Stimulated activated CD8-positive, alpha-beta memory T cell treated with anti-CD3 and anti-CD28 coated beads, Interleukin-15, amount 100 ng/mL, for 48 hours (primary cell): ENCODE measurements around the gene PSMD9.
"Not testable (repeated sequence)": the region's sequence is repeated elsewhere in the genome, so short reads cannot be mapped to it uniquely, and the experiment has no call there.

Experiments
- DNase-seq, 2 donors: peaks; one replicate each; pipeline ENCODE4 v3.0.0-alpha.2; 2020; ENCODE audit warnings: low read depth in 2 of 2

Gene PSMD9, protein sequence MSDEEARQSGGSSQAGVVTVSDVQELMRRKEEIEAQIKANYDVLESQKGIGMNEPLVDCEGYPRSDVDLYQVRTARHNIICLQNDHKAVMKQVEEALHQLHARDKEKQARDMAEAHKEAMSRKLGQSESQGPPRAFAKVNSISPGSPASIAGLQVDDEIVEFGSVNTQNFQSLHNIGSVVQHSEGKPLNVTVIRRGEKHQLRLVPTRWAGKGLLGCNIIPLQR

DNA sequence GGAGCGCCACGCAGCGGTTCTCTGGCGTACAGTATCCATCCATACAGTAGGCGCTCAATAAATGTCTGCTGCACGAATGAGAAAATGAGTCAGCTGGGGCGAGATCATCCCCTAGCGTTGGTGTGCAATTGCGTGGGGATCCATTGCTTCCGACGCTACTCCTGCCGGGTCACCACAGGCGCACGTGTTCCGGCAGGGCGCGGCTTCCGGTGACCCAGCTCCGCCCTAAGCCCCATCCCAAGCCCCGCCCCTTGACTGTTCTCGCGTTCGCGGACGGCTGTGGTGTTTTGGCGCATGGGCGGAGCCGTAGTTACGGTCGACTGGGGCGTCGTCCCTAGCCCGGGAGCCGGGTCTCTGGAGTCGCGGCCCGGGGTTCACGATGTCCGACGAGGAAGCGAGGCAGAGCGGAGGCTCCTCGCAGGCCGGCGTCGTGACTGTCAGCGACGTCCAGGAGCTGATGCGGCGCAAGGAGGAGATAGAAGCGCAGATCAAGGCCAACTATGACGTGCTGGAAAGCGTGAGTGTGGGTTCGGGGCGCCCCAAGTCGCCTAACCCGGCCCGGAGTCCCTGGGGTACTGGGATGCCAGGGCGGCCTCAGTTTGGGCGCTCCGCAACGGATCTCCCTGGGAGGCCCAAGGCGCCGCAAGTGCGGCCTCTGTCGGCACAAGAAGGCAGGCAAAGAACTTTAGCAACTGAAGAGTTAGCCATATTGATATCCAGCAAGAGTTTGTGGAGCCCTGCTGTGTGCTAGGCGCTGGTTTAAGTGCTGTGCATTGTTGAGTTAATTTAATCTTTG is at the start of gene PSMD9:
TSS of gene PSMD9 (plus strand) at position 313 of the 796 bp plus-strand sequence. CDS start at position 380, 67 bp downstream.
- DNase-seq: peak; percentile 97 to 99

DNA sequence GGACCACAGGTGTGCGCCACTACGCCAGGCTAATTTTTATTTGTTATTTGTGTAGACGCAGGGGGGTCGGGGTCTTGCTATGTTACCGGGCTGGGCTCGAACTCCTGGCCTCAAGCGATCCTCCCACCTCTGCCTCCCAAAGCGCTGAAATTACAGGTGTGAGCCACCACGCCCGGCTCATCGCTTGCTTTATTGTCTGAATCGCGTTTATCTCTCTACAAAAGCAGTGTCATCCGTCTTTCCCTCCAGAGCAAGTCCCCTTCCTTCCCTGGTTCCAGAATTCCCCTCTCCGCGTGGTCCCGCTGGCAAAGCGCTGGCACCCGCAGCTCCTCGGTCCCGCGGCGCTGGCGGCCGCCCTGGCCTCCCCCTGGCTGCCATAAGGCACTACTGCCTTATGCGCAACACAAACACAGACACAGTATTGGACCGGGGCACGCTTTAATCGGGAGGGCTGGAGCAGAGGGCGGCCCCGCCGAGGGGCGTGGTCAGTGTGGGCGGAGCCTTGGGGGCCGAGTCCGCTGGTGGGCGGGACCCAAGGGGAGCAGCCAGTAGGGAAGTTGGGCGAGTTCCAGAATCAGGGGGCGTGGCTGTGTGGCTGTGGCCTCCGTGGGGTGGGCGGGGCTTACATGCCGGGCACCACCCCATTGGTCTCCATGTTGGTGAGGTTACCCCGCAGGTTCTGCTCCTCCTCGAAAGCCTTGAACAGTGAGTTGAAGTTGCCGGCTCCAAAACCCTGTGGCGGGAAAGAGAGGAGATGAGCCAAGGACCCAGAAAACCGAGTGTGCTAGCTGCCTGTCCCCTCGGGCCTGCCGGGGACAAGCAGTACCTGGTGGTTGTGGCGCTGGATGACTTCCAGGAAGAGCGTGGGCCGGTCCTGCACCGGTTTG is 49.2 kb upstream of the PSMD9 start:
- DNase-seq: peak; percentile 99

GRCh38 chr12:121839993-121840761 is 48.4 kb upstream of the PSMD9 start:
- no peak for DNase-seq

DNA sequence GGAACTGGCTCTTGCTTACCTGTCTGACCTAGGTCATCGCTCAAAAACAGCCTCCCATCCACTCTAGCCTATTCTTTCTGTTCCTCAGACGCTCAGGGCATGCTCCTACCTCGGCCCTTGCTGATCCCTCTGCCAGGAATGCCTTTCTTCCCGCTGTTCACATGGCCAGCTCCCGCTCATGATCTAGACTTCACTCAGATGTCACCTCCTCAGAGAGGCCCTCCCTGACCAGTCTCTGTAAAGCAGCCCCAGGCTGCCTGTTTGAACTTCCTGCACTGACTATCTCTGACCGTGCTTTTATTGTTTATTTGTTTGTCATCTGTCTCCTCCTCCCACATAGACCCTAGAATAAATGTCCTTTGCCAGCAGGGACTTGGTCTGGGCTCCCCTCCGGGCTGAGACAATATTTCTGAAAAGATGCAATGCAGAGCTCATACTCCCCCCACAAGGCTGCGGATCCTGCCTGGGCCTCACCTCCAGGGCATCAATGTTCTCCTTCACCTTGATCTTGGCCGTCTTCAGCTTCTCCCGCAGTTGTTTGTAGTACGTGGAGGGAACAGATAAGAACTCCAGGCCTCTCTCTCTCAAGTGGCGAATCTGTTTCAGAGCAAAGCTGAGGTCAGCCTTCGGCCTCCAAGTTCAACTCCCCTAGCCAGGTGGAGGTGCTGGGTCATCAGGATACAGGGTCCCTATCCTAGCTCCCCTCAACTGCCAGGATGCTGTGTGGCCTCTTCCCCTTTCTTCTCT is 45.2 kb upstream of the PSMD9 start:
- DNase-seq: no peak

- no peak for DNase-seq
Observed at GRCh38 chr12:121845701-121846100, 42.9 kb upstream of the PSMD9 start.

- DNase-seq: no peak
Observed at GRCh38 chr12:121849211-121849610, 39.4 kb upstream of the PSMD9 start.

DNA sequence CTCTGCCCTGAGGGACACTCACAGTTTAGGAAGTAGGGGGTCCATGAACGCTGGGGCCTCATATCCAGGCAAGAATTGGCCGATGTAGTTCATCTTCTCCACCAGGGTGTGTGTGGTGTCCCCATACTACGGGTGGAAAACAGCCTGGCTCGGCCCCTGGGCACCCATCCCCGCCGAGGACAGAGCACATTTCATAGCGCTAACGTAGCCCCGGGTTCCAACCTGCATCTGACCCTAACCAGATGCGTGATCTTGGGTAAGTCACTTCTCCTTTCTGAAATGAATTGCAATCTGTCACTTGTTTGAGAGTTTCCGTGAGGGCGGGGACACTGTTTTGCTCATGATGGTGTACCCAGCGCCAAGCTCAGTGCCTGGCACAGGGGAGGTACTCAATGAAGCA is 38.9 kb upstream of the PSMD9 start:
- DNase-seq: no peak

DNA sequence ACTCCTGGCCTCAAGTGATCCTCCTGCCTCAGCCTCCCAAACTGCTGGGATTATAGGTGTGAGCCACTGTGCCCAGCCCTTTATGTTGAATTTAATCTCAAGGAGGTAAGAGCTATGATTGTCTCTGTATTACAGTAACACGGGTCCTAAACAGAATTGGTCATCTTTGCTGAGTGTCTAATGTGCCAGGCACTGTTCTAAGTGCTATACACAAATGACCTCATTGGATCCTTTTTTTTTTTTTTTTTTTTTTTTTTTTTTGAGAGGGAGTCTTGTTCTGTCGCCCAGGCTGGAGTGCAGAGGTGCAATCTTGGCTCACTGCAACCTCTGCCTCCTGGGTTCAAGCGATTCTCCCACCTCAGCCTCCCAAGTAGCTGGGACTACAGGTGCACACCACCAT is 36.2 kb upstream of the PSMD9 start:
- DNase-seq: not testable (repeated sequence)

DNA sequence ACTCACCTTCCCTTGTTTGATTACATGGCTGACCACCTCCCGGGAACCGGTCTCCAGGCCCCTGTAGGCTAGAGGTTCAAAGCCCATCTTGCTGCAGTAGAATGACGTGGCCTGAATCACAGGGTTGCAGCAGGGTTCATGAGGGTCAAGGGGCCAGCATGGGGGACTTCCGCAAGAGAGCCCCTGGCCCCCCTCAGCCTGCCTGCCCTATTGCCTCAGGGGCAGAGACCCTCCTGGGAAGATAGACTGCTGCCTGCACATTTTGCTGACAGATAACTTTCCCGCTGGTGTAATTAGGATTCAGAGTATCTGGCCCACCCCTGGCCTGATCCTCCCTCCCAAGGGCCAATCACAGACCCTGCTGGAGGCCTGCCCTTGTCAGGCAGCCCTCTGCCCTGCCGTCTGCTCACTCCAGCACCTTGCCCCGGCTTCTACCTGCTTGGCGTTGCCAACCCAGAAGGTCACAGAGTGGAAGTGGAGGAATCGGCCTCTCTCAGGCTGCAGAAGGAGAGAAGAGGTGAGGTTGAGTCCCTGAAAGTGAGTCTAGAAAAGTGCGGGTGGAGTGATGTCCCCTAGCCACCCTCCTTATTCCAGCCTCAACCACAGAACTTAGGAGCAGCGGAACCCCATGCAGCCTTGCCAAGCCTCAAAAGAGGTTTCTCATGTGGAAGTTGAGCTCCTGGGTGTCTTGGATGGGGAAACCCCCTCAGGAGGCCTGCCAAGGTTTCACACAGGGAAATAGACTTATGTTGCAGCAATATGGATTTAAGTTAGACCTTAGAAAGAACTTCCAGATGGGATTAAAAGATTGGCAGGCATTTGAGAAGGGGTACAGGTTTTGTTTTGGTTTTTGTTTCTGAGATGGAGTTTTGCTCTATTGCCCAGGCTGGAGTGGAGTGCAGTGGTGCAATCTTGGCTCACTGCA is 31.0 kb upstream of the PSMD9 start:
- no peak for DNase-seq

- no peak for DNase-seq
Observed at GRCh38 chr12:121858318-121858661, 30.3 kb upstream of the PSMD9 start.

DNA sequence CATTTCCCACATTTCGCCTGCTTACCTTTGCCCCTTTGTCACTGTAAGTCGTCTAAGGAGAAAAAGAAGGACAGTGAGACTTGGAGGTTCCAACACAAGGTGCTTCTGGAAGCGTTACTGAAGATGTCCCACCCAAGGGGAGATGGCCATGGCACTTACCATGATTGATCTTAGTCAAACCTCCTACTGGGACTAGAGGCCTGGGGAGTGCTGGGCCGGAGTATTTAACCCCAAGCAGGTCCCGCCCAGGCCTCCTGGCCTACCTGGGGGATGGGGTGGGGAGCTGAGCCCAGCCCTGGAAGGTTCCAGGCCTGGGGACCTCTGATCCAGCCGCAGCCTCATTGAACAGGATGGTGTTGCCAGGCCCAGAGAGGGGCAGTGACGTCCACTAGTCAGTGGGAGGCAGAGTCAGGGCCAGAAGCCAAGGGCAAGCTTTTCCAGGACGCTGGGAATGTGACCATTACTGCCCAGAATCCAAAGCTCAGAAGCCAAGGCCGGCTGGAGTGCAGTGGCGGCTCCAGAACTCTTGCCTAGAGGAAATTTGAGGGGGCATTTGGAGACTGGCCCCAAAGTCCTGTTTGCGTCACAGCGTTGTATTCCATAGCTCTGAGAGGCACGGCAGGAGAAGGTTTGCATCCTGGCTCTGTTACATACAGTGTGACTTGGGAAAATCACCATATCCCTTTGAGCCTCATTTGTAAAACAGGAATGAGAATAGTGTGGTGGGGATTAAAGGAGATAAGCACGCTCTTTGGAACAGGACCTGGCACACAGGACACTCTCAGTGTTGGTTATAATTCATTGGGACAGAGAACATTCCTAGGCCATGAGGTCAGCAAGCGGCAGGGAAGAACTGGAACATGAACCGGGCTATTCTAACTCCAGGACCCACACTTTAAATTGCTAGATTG is 29.7 kb upstream of the PSMD9 start, which contains the start of gene HPD:
TSS of gene HPD (minus strand) at position 198 of the 911 bp plus-strand sequence. CDS start at position 162, 36 bp downstream.
- DNase-seq: no peak

DNA sequence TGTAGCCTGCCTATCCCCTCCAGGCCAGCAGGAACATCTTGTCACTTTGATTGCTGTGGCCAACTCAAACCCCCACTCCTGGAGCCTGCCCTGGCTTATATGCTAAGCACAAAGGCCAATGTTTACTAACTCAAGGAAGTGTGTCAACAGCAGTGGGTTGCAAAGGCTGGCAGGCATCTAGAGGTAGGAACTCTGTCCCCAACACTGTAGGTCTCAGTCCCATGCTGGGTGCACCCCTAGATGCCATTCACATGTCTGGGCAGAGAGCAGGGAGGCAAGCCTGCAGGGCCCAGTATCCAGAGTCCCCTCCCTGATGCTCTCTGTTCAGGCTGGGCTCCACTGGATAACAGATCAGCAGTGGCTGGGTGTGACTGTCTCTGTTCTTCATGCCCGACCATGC is 28.3 kb upstream of the PSMD9 start:
- no peak for DNase-seq

DNA sequence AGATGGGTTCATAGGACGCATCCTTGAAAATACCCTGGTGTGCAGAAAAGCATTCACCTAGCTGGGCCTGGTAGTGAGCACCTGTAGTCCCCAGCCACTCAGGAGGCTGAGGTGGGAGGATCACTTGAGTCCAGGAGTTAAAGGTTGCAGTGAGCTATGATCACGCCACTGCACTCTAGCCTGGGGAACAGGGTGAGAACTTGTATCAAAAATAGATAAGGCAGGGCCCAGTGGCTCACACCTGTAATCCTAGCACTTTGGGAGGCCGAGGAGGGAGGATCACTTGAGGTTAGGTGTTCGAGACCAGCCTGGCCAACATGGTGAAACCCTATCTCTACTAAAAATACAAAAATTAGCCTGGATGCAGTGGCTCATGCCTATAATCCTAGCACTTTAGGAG is 27.9 kb upstream of the PSMD9 start:
- not testable (repeated sequence) for DNase-seq

GRCh38 chr12:121861636-121862254 is 26.8 kb upstream of the PSMD9 start:
- no peak for DNase-seq

DNA sequence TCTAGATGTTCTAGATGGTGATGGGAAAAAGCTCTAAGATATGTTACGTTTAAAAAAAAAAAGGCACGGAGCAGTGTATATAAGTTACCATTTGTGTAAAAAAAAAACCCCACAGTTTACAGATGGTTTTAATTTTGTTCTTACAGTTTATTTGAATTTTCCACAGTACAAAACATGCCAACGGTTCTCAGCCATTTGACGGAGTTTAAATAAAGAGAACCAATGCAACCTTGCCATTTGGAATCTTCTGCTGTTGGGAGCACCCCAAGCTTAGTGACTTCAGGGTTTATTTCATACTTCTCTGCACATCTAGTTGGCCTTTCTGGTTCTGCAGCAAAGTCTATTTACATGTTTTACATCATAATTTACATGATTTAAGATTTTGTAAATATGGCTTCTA is 22.3 kb upstream of the PSMD9 start:
- no peak for DNase-seq

- DNase-seq: not testable (repeated sequence)
Observed at GRCh38 chr12:121869229-121869628, 19.4 kb upstream of the PSMD9 start.

- DNase-seq: no peak
Observed at GRCh38 chr12:121871467-121871866, 17.1 kb upstream of the PSMD9 start.

DNA sequence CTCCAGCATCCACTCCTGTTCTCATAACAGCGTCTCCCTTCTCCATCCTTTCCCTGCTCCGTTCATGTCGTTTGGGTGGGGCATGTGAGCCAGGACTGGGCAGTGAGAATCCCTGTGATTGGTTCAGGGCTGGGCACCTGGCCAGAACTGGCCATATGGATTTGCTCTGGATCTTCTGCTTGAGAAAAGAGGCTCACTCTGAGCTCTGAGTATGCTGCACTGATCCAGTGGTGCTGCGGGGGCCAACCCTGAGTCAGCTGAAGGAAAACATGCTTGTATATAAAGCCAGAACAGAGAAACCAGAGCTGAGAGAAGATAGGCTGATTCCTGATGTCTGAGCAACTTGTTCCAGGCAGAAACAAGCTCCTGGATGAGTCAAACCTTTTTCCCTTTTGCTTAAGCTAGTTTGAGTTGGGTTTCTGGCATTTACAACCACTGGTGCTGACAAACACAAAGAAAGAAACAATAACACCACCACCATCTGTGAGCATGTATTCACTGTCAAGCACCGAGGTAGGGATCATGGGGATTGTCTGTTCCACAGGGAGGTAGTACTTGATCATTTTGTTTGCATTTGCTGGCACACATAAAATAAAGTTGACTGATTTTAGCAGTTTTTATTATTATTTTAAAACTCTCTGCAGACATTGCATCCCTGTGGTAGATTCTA is 15.9 kb upstream of the PSMD9 start:
- DNase-seq: peak in 1 of 2 donors; percentile 8
